SH-SY5Y (cell line): ENCODE data around the gene FAT3.

Experiments used
- GATA2 ChIP-seq: IDR thresholded peaks from 2 replicates; pipeline ENCODE4 v1.6.1; 2011; ENCODE audit warnings: mild to moderate bottlenecking, low read depth, low read length
- GATA3 ChIP-seq: IDR thresholded peaks from 2 replicates; pipeline ENCODE4 v1.6.1; 2011; ENCODE audit warnings: low read depth, mild to moderate bottlenecking, low read length, moderate library complexity

- TF ChIP-seq GATA2 (no peak), GATA3 (no peak)
These were observed 35.2 kb downstream of the FAT3 start for GRCh38 chr11:92259861-92260260.
